DMS 273 (cell line): ENCODE measurements around the gene TCF7.

Experiments used
- DNase-seq: peaks from one replicate; lab custom pipeline; 2025; ENCODE audit not compliant: unreplicated experiment; lab: John Stamatoyannopoulos, UW

Gene TCF7

GRCh38 chr5:134113902-134114875, at the start of gene TCF7:
Gene TCF7 (plus strand): TSS chr5:134114681. CDS start chr5:134114907, 226 bp downstream.
- DNase-seq, result peak; percentile 94

- DNase-seq, result no peak
These were observed 44.9 kb upstream of the TCF7 start for GRCh38 chr5:134069553-134069952.

GRCh38 chr5:134070725-134071613, 43.5 kb upstream of the TCF7 start:
- peak; percentile 18 for DNase-seq

DNA sequence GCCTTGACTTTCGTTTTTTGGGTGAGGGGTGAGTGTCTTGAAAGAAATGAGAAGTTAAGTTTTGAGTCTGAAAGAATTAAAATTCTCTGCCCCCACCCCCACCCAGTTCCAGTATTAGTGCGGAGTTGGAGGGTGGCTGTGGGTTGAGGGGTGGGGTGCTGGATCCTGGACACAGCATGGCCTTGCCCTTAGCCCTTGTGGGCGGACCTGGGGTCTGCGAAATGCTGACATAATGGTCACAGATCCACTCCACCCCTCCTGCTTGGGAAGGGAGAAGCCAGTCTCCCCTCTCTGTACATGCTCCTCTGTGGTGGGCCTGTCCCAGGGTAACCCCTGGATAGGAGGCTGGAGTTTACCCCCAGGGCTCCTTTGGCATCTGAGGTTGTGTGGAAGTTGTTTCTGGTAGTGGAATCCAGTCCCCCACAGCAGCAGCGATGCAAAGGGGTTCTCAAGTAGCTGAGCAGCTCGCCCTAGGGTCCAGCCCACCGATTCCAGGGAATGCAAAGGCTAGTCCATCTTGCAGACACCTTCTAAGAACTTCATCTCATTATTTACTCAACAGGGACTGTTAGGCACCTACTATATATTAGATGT, 42.8 kb upstream of the TCF7 start:
- DNase-seq, result no peak

DNA sequence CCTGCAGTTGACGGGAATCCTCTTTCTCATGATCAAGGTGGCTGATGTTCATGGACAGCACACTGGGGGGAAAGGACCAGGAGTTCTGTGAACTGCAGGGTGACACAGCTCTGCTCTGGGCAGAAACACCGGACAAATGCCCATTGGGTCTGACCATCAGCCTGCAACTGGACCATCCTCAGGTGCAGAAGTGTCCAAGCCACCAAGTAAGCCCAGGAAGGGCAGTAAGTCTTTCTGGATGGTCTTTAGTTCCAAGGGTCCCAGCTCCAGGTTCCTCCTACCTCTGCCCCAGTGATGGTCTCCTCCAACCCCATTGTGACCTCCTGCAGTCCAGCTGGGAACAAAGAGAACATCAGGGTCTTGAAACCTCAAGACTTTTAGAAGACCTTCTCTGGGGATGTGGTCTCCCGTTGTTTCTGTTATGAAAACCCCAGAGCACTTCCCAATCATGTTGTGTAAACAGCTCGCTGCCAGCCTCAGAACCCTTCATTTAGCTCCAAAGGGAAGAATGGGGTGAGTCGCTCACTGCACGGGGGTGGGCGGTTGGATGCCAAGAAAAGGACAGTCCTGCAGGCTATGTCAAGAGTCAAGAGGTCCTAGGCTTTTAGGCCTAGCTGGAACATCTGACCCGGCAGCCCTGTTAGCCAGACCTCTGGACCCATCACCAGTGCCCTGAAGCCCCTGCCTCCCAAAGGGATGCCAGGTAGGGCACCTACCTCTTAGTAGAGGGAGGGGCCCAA, 41.8 kb upstream of the TCF7 start:
- DNase-seq, result no peak

GRCh38 chr5:134073404-134073803, 41.1 kb upstream of the TCF7 start:
- DNase-seq, result no peak

- no peak for DNase-seq
These were observed 39.4 kb upstream of the TCF7 start for GRCh38 chr5:134075102-134075501.

- no peak for DNase-seq
These were observed 36.4 kb upstream of the TCF7 start for GRCh38 chr5:134077926-134078580.

GRCh38 chr5:134079748-134080581, 34.5 kb upstream of the TCF7 start:
- DNase-seq, result no peak

DNA sequence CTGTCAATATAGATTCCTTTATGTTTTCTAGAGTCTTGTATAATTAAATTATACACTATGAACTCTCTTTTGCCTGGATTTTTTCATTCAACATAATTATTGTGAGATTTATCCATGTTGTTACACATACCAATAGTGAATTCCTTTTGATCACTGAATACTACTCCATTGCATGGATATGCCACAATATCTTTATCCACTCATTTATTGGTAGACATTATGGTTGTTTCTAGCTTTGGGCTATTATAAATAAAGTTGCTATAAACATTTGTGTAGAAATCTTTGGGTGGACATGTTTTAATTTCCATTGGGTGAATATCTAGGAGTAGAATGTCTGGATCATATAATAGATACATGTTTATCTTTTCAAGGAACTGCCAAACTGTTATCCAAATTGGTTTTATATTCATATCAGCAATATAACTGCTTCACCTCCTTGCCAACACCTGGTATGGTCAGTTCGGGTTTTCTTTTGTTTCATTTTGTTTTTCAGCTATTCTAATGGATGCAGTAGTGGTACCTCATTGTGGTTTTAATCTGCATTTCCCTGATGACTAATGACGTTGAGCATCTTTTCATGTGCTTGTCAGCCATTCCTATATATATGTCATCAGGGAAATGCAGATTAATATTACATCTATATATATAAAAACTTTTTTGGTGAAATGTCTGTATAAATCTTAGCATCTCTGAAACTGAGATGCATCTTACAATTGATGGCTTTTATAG, 32.1 kb upstream of the TCF7 start:
- no peak for DNase-seq

DNA sequence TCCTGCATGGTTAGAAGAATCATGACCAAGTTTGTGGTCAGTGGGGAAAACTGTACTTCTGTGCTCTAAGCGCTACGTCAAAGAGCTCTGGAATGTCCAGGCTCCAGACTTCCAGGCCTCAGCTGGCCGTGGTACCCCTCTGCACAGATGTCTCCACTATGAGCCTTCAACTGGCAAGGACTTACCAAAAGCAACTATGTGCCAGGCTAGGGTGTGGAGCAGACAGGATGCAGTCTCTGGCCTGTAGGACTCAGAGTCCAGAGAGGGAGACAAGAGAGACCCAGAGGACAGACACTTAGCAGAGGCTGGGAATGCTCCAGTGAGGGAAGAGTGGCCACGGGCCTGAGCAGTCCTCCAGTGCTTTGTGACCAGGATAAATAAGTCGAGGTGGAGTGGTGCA, 31.0 kb upstream of the TCF7 start:
- no peak for DNase-seq

DNA sequence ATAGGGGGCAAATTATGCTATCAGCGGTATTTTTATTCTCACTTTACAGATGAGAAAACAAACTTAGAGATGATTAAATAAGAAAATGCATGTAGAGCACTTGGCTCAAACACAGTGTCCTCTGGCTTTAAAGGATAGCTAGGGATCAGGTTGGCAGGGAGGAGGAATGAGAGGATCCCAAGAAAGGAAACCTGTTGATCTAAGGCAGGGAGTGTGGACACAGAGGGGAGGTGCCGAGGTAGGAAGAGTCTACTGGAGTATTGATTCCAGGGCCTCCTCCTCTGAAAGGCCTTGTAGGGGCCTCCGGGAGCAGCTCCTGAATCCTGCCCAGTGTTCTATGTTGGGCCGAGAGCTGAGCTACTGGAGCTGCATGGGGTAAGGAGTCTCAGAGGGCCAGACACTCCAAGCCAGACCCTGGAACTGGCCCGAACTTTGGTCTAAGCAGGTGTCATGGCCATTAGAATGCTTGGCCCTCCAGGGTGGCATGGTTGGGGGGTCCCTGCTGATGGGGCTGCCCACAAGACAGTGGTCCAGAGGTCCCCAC, 30.4 kb upstream of the TCF7 start:
- no peak for DNase-seq

DNA sequence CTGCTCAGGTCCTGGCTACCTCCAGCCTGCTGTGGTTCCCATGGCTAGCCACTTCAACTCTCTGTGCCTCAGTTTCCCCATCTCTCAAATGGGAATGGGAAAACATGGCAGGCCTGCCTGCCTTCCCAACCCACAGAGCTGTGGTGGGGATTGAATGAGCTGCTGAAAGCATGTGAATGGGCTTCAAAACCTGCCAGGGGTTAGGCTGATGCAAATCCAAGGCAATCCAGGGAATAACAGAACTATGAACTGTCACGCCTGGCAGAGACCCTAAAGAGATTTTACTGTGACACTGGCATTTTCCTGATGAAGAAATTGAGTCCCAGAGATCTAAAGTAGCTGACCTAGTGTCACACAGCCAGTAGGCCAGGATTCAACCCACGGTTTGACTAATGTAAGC, 29.9 kb upstream of the TCF7 start:
- DNase-seq, result no peak

DNA sequence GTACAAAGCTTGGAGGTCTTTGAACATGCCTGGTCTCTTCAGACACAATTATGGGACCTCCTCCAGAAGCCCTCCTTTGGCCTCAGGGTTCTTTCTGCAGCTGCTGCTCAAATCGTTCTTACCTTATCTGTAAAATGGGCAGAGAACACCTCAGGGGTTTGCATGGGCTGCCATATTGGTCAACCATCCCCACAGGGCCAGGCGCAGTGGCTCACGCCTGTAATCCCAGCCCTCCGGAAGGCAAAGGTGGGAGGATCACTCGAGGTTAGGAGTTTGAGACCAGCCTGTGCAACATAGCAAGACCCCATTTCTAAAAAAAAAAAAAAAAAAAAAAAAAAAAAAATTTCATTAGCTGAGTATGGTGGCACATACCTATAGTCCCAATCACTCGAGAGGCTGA, 29.1 kb upstream of the TCF7 start:
- DNase-seq, result no peak

- peak; percentile 77 for DNase-seq
These were observed 28.1 kb upstream of the TCF7 start for GRCh38 chr5:134086225-134086942.

- DNase-seq, result no peak
These were observed 27.6 kb upstream of the TCF7 start for GRCh38 chr5:134086943-134087305.

- no peak for DNase-seq
These were observed 26.2 kb upstream of the TCF7 start for GRCh38 chr5:134088291-134088690.
